Uterus (tissue), 4 donors: ENCODE results near the gene BCR. TPM values are rescaled to one million over a fixed set of nuclear protein-coding genes. Genes with fewer than 3 reads are reported as not detected.

Experiments
- DNase-seq, 2 donors: peaks; one replicate each; pipeline ENCODE4 v3.0.0-alpha.2; 2019 to 2020
- H3K27ac ChIP-seq, 2 donors: fragments of 200-600 bp; sonication (generic); 1 replicate in 1 of 2; 2 replicates in 1 of 2; pipeline ENCODE4 v1.5.1; 2016 to 2018
- H3K27me3 ChIP-seq, 2 donors: fragments of 200-600 bp; sonication (generic); one replicate each; pipeline ENCODE4 v1.5.1; 2018 to 2019; ENCODE audit warnings: control low read depth in 1 of 2
- H3K36me3 ChIP-seq, 2 donors: fragments of 200-600 bp; sonication (generic); one replicate each; pipeline ENCODE4 v1.5.1; 2019; ENCODE audit warnings: control low read depth in 1 of 2
- H3K4me1 ChIP-seq, 2 donors: fragments of 200-600 bp; sonication (generic); one replicate each; pipeline ENCODE4 v1.5.1; 2018 to 2019; ENCODE audit warnings: control low read depth in 1 of 2
- H3K4me3 ChIP-seq, 2 donors: fragments of 200-600 bp; sonication (generic); 1 replicate in 1 of 2; 2 replicates in 1 of 2; pipeline ENCODE4 v1.5.1; 2018 to 2019; ENCODE audit warnings: mild to moderate bottlenecking in 1 of 2
- H3K9me3 ChIP-seq, 2 donors: fragments of 200-600 bp; sonication (generic); one replicate each; pipeline ENCODE4 v1.5.1; 2019; ENCODE audit warnings: control low read depth in 1 of 2
- POLR2A ChIP-seq, 2 donors: fragments of 450-650 bp; IDR thresholded peaks; one replicate each; pipeline ENCODE4 v1.6.1; 2016; ENCODE audit warnings: antibody characterized with exemption in 2 of 2, mild to moderate bottlenecking in 1 of 2, moderate library complexity in 1 of 2
- intact Hi-C: fragments of 100-400 bp; cut with DNase I; formaldehyde crosslinking; loops from one replicate; pipeline ENCODE4 v1.15.1; 2023; ENCODE audit warnings: low total_unique reads
- total RNA-seq, 4 donors: library from RNA; depleted of rRNA in 3 of 4; stranded (reverse); fragments of >200 nt in 3 of 4; gene quantifications; one replicate each; pipeline versions ENCODE4 v1.1.0 to v1.2.4, GENCODE V29; 2014 to 2023
- TF ChIP-seq, protein P1 (sequence below), 4 experiments: fragments of 200-600 bp in 2 of 4; fragments of 450-650 bp in 2 of 4; sonication (generic) in 2 of 4; IDR thresholded peaks; one replicate each; pipeline ENCODE4 v1.5.1; 2016 to 2019; ENCODE audit warnings: antibody characterized with exemption in 4 of 4, mild to moderate bottlenecking in 2 of 4, moderate library complexity in 1 of 4
- donor health status: DM: yes; HTN: yes; CAD: no.

BCR gene
- total RNA-seq, 4 donors from 2014 or later, result 10.6 to 93.3 (median 28.3) TPM

DNA sequence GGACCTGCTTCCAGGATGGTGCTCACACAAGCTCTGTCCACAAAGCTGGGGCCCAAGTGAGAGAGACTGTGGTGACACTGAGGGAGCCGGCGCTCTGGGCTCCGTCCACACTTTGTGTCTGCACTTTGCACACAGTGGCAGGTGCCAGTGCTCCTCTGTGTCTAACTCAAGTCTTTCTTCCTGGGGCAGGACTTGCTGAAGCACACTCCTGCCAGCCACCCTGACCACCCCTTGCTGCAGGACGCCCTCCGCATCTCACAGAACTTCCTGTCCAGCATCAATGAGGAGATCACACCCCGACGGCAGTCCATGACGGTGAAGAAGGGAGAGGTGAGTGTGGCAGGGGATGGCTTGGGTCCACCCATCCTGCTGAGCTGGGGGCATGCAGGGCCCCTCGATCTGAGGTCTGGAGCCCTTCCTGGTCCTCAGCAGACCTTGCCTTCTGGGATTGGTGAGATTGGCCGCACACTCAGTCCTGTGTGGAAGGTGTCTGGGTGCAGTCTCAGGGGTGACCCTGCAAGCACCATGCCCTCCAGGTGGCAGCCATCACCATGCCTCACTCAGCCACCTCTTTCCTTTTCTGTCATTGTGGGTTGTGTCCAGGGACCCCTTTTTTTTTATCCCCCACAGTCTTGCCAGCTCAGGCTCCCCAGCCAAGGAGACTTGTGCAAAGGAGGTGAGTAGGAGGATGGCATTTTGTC, 93.3 kb downstream of the BCR start:
- H3K27me3 ChIP-seq, result no peaks in the 10 kb centered on the region
- no peaks in the 10 kb centered on the region for H3K4me1 ChIP-seq
- intact Hi-C loops, result no loop called here
- H3K27ac ChIP-seq, result no peak overlapping the region
- H3K9me3 ChIP-seq, result no peaks in the 10 kb centered on the region
- TF ChIP-seq, protein P1, sequence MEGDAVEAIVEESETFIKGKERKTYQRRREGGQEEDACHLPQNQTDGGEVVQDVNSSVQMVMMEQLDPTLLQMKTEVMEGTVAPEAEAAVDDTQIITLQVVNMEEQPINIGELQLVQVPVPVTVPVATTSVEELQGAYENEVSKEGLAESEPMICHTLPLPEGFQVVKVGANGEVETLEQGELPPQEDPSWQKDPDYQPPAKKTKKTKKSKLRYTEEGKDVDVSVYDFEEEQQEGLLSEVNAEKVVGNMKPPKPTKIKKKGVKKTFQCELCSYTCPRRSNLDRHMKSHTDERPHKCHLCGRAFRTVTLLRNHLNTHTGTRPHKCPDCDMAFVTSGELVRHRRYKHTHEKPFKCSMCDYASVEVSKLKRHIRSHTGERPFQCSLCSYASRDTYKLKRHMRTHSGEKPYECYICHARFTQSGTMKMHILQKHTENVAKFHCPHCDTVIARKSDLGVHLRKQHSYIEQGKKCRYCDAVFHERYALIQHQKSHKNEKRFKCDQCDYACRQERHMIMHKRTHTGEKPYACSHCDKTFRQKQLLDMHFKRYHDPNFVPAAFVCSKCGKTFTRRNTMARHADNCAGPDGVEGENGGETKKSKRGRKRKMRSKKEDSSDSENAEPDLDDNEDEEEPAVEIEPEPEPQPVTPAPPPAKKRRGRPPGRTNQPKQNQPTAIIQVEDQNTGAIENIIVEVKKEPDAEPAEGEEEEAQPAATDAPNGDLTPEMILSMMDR (IDR thresholded peaks at IDR 0.05), result no peak
- no peak for TF ChIP-seq POLR2A (IDR thresholded peaks at IDR 0.05)
- H3K4me3 ChIP-seq, result no peak overlapping the region
- DNase-seq, result no peak
- H3K36me3 ChIP-seq, result no peaks in the 10 kb centered on the region

DNA sequence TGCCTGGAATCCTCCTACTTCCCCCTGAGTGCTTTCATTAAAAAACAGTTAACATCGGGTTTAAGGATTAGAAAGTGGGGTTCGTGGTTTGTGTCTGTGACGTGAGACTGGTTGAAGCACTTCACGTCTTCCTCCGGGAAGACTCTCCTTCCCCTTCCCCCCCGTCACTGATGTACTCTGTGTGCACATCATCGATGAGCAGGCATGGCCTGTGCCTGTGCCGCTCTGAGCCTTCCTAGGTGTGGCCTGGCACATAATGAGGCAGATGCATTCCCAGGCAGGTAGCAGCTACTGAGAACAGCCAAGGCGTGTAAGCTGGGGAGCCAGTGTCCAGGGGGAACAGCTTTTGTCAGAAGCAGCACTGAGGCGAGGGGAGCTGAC, 93.8 kb downstream of the BCR start:
- Histone ChIP-seq H3K4me3 (no peak overlapping the region), H3K27ac (no peak overlapping the region), H3K4me1 (no peaks in the 10 kb centered on the region), H3K27me3 (no peaks in the 10 kb centered on the region), H3K9me3 (no peaks in the 10 kb centered on the region), H3K36me3 (no peaks in the 10 kb centered on the region)
- intact Hi-C loops, result no loop called here
- DNase-seq, result no peak
- TF ChIP-seq POLR2A (IDR thresholded peaks at IDR 0.05), result no peak
- TF ChIP-seq, protein P1 (IDR thresholded peaks at IDR 0.05), result no peak

DNA sequence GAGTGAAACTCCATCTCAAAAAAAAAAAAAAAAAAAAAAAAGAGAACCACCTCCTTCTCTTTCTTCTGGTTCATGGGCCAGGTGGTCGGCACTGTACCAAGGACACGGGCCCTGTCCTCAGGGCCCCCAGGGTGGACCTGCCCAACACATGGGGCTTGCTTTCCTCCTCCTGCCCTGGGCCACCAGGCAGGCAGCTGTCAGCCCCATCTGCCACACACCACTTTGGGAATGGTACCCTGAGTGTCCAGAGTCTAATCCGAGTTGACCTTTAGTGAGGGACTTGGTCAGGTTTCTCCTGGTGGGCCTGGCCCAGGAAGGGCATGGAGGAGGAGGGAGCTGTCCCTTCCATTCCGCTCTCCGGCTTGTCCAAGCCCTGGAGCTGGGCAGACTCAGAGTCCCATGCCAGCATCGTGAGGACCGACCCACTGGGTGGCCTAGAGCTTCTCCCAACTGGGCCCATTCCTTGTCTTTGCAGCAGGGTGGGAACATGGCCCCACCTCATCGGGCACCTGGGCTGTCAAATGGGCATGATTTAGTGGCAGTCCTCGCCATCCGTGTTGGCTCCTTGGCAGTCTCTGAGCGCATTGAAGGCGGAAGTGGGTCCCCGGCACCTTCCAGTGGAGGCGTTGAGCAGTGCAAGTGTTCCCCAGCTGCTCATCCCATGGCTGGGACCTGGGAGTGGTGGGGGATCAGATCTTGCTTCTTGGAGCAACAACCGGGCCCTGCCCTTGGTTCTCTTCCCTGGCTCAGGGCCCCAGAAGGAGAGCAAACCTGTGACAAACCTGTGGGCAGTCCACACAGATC, 94.8 kb downstream of the BCR start:
- no peak overlapping the region for H3K4me3 ChIP-seq
- H3K36me3 ChIP-seq, result no peaks in the 10 kb centered on the region
- TF ChIP-seq POLR2A (IDR thresholded peaks at IDR 0.05), result no peak
- TF ChIP-seq, protein P1 (IDR thresholded peaks at IDR 0.05), result no peak
- intact Hi-C loops, result no loop called here
- H3K9me3 ChIP-seq, result no peaks in the 10 kb centered on the region
- no peaks in the 10 kb centered on the region for H3K4me1 ChIP-seq
- no peak overlapping the region for H3K27ac ChIP-seq
- DNase-seq, result no peak
- H3K27me3 ChIP-seq, result no peaks in the 10 kb centered on the region

DNA sequence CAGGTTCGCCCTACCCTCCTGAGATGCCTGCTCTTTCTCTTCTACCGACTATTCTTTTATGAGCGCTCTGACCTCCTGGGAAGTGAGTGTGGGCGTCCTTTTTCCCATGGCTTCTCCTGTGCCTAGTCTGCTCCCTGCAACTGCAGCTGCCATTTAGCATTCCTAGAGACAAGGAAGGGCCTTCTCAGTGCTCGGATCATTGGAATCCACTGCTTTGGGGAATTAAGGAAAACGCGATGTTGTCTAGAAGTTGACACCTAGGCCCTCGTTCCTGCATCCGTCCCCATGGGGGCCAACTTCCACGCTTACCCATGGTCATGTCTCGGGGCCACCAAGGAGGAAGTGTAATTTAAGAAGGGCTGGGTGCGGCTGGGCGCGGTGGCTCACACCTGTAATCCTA, 95.4 kb downstream of the BCR start:
- H3K36me3 ChIP-seq, result no peaks in the 10 kb centered on the region
- no peaks in the 10 kb centered on the region for H3K27me3 ChIP-seq
- TF ChIP-seq, protein P1 (IDR thresholded peaks at IDR 0.05), result no peak
- TF ChIP-seq POLR2A (IDR thresholded peaks at IDR 0.05), result no peak
- no peak overlapping the region for H3K4me3 ChIP-seq
- no peak for DNase-seq
- intact Hi-C loops, result no loop called here
- H3K27ac ChIP-seq, result no peak overlapping the region
- H3K4me1 ChIP-seq, result no peaks in the 10 kb centered on the region
- no peaks in the 10 kb centered on the region for H3K9me3 ChIP-seq
